BJ (cell line): Measurements from ENCODE around the gene CD84. TPM values are rescaled to one million over a fixed set of nuclear protein-coding genes. Genes with fewer than 3 reads are reported as not detected.

Experiments
- CTCF ChIA-PET: fragments of 350-600 bp; formaldehyde crosslinking; extraction: SDS; loops from one replicate; lab custom pipeline; 2021; ENCODE audit warnings: antibody characterized with exemption, inconsistent platforms; lab: Yijun Ruan, JAX
- POLR2A ChIA-PET: fragments of 300-600 bp; sonication (Branson Sonifier 250); formaldehyde crosslinking; extraction: SDS; loops from one replicate; lab custom pipeline; 2021; ENCODE audit warnings: antibody characterized with exemption; lab: Charles Lee
- DNase-seq: peaks from one replicate; pipeline ENCODE4 v3.0.0-alpha.2; 2011; ENCODE audit warnings: low read depth
- H3K27me3 ChIP-seq: 2 replicates; pipeline ENCODE4 v1.6.0; 2011; ENCODE audit warnings: low read length; ENCODE audit not compliant: control insufficient read depth, insufficient read depth
- H3K36me3 ChIP-seq: 2 replicates; pipeline ENCODE4 v1.5.1; 2011; ENCODE audit warnings: low read length; ENCODE audit not compliant: control insufficient read depth, insufficient read depth
- H3K4me3 ChIP-seq: 2 replicates; pipeline ENCODE4 v1.5.1; 2011; ENCODE audit warnings: low read depth, mild to moderate bottlenecking, control low read depth, low read length
- CTCF ChIP-seq: IDR thresholded peaks from 2 replicates; pipeline ENCODE4 v1.5.1; 2011; ENCODE audit warnings: low read depth, mild to moderate bottlenecking, control low read depth, inconsistent platforms, low read length, moderate library complexity; ENCODE audit not compliant: insufficient read depth
- polyA plus RNA-seq: library from polyadenylated mRNA; depleted of rRNA; stranded (reverse); fragments of >200 nt; gene quantifications from 2 replicates; pipeline ENCODE4 v1.2.3, GENCODE V29; 2011

Gene CD84
- polyA plus RNA-seq, 1 experiment, result not detected

- no peaks in the 10 kb centered on the region for H3K27me3 ChIP-seq
- DNase-seq, result no peak
- H3K36me3 ChIP-seq, result no peaks in the 10 kb centered on the region
- no peak overlapping the region for H3K4me3 ChIP-seq
- ChIA-PET POLR2A (no interaction called here), CTCF (no interaction called here)
- TF ChIP-seq CTCF, result no peak
Measured at GRCh38 chr1:160540859-160541233, 38.5 kb downstream of the CD84 start.

- no peak for TF ChIP-seq CTCF
- Histone ChIP-seq H3K36me3 (no peaks in the 10 kb centered on the region), H3K27me3 (no peaks in the 10 kb centered on the region), H3K4me3 (no peak overlapping the region)
- DNase-seq, result no peak
- CTCF ChIA-PET, result interaction anchor here (0.5 kb wide), 1 partner anchor 1429 kb away, joined by 3 read pairs; no protein-coding TSS in a partner anchor
- POLR2A ChIA-PET, result no interaction called here
Measured at GRCh38 chr1:160539990-160540858, 39.1 kb downstream of the CD84 start.

GRCh38 chr1:160539684-160539989, 39.7 kb downstream of the CD84 start:
- TF ChIP-seq CTCF, result no peak
- ChIA-PET CTCF (interaction anchor here (0.5 kb wide), 1 partner anchor 1430 kb away, joined by 3 read pairs; no protein-coding TSS in a partner anchor), POLR2A (no interaction called here)
- H3K27me3 ChIP-seq, result no peaks in the 10 kb centered on the region
- no peak overlapping the region for H3K4me3 ChIP-seq
- no peaks in the 10 kb centered on the region for H3K36me3 ChIP-seq
- DNase-seq, result no peak

GRCh38 chr1:160538985-160539651, 40.2 kb downstream of the CD84 start:
- CTCF ChIA-PET, result no interaction called here
- TF ChIP-seq CTCF, result no peak
- no peaks in the 10 kb centered on the region for H3K27me3 ChIP-seq
- no peak for DNase-seq
- H3K4me3 ChIP-seq, result no peak overlapping the region
- POLR2A ChIA-PET, result no interaction called here
- H3K36me3 ChIP-seq, result no peaks in the 10 kb centered on the region

- ChIA-PET POLR2A (no interaction called here), CTCF (no interaction called here)
- H3K4me3 ChIP-seq, result no peak overlapping the region
Measured at GRCh38 chr1:160537714-160538665, 41.3 kb downstream of the CD84 start.

More at GRCh38 chr1:160537714-160538665, 41.3 kb downstream of the CD84 start:
- H3K36me3 ChIP-seq, result no peaks in the 10 kb centered on the region
- DNase-seq, result no peak
- no peak for TF ChIP-seq CTCF
- no peaks in the 10 kb centered on the region for H3K27me3 ChIP-seq
